ENCODE results near the gene ENTPD1.
"Not testable (repeated sequence)": the region's sequence is repeated elsewhere in the genome, so short reads cannot be mapped to it uniquely, and the experiment has no call there.

DNA sequence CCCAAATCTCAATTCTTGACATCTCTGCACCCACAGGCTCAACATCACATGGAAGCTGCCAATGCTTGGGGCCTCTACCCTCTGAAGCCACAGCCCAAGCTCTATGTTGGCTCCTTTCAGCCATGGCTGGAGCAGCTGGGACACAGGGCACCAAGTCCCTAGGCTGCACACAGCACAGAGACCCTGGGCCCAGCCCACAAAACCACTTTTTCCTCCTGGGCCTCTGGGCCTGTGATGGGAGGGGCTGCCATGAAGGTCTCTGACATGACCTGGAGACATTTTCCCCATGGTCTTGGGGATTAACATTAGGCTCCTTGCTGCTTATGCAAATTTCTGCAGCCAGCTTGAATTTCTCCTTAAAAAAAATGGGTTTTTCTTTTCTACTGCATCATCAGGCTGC is 118.8 kb downstream of the ENTPD1 start:
- TF ChIP-seq, protein P1, sequence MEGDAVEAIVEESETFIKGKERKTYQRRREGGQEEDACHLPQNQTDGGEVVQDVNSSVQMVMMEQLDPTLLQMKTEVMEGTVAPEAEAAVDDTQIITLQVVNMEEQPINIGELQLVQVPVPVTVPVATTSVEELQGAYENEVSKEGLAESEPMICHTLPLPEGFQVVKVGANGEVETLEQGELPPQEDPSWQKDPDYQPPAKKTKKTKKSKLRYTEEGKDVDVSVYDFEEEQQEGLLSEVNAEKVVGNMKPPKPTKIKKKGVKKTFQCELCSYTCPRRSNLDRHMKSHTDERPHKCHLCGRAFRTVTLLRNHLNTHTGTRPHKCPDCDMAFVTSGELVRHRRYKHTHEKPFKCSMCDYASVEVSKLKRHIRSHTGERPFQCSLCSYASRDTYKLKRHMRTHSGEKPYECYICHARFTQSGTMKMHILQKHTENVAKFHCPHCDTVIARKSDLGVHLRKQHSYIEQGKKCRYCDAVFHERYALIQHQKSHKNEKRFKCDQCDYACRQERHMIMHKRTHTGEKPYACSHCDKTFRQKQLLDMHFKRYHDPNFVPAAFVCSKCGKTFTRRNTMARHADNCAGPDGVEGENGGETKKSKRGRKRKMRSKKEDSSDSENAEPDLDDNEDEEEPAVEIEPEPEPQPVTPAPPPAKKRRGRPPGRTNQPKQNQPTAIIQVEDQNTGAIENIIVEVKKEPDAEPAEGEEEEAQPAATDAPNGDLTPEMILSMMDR (IDR thresholded peaks at IDR 0.05; ENCODE audit: low read length) = not testable (repeated sequence)
- TF ChIP-seq EZH2phosphoT487 (IDR thresholded peaks at IDR 0.05; ENCODE audit: low read length) = not testable (repeated sequence)

Data from MM.1S (cell line).